NCI-H1092 (cell line): ENCODE data around the gene MIDN.

Experiments
- DNase-seq: peaks from one replicate; lab custom pipeline; 2025; lab: John Stamatoyannopoulos, UW

MIDN gene

GRCh38 chr19:1233115-1233667 lies 15.2 kb upstream of the MIDN start:
- no peak for DNase-seq

DNA sequence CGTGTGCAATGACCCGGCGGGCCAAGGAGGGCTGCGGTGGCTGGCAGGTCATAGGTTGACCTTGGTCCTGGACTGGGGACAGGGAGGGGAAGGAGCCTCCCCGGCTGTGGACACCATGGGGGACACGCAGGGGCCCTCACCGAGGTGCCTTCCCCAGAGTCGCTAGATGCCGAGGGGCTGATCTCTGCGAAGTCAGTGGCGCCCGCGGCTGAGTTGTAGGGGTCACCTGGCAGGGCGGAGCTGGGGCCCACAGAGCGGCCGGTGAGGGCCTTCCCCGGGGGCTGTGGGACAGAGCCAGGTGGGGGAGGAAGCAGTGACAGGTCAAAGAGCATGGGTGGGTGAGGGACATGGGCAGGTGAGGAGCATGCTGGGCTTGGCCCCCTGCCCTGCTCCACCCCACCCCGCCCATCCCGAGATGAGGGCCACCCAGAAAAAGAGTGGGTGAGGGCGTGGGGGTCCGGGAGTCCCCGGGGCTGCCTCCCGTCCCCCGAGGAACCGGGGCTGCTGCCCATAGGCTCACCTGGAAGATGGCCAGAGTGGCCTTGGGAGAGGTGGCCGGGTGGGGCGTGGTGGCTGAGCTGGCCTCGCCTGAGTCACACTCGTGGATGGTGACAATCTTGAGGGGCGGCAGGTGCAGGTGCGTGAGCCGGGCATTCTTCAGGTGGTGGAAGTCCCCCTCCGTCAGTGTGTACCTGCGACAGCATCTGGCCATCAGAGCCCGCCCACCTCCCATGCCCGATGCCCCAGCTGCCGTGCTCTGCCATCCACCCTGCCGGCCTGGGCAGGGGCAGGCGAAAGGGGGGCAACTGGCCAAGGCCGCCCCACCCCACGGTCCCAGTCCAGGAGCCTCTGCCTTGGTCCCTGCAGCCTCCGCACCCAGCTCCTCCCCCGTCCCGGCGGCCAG lies 14.1 kb upstream of the MIDN start:
- no peak for DNase-seq

DNA sequence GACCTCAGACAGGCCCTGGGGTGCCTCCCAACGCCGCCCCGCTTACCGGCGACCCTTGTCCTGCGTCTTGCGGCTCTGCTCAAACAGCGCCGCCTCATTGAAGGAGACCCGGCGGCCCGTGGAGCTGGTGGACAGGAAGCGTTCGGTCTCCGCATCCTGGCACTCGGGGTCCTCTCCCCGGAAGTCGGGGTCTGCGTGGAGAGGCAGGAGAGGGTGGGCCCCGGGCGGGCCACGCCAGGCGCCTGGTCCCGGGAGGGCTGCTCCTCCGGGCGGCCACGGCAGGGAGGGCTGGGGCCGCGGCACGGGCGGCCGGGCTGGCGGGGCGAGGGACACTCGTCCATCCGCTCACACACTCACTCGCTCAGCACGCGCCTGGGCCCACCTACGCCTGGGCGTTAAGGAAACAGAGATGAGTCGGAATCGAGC lies 13.4 kb upstream of the MIDN start:
- no peak for DNase-seq

GRCh38 chr19:1235625-1236538 lies 12.5 kb upstream of the MIDN start:
- no peak for DNase-seq

- no peak for DNase-seq
Observed at GRCh38 chr19:1236576-1236975, 11.8 kb upstream of the MIDN start.

DNA sequence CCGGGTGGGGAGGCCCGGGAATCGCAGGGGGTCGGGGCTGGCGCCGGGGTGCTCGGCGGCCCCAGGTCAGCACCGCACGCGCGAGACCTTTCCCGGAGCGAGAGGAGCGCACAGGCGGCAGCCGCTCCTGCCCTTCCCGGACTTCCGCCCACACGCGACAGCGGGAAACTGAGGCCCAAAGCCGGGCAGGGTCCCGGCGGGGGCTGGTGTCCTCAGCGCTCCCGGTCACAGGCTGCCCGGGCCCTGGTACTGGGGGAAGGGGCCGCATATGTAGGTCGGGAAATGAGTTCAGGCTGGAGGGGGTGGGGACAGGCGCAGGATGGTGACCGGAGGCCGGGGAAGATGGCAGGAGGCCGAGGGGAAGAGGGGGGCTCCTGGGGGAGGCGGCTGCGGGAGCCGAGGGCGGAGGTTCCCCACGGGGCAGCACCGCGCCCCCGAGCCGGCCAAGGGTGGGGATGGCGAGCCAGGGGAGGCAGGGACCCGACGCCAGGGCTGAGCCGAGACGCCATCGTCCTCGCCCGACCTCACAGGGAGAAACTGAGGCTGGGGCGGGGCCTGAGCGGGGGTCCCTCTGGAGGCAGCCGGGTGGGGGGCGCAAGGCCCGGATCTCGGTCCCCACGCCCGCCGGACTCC lies 11.2 kb upstream of the MIDN start:
- no peak for DNase-seq

- no peak for DNase-seq
Observed at GRCh38 chr19:1237754-1238368, 10.5 kb upstream of the MIDN start, which contains the start of gene CBARP. TSS of gene CBARP (minus strand) at chr19:1238005. CDS start at chr19:1236100, 1,905 bp downstream.

- DNase-seq = no peak
Observed at GRCh38 chr19:1238369-1239303, 9.7 kb upstream of the MIDN start.

DNA sequence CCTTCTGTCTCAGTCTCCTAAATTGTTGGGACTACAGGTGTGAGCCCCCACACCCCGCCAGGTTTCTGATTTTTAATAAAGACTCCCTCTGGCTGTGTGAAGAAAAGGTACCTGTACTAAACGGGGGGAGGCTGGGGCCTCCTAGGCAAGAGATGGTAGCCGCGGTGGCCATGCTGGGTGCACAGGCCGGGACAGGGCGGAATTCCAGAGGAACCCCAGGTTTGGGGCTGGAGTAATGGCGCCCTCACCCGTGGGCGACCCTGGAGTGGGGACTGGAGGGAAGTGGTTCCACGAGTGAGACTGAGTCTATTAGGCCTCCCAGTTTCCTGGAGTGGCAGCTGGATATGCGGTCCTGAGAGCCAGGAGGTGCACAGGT lies 9.0 kb upstream of the MIDN start:
- no peak for DNase-seq

GRCh38 chr19:1239796-1240737 lies 8.3 kb upstream of the MIDN start:
- DNase-seq = peak; percentile 85

DNA sequence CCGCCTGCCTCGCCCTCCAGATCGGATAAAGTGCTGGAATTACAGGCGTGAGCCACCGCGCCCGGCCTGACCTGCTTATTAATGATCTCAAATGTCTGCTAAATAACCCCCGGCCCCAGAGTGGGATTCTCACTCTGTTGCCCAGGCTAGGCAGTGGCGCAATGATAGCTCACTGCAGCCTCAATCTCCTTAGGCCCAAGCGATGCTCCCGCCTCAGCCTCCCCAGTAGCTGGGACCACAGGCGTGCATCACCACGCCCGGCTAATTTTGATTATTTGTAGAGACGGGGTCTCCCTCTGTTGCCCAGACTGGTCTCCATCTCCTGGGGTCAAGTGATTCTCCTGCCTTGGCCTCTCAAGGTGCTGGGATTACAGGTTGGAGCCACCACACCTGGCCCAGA lies 7.5 kb upstream of the MIDN start:
- DNase-seq = no peak

DNA sequence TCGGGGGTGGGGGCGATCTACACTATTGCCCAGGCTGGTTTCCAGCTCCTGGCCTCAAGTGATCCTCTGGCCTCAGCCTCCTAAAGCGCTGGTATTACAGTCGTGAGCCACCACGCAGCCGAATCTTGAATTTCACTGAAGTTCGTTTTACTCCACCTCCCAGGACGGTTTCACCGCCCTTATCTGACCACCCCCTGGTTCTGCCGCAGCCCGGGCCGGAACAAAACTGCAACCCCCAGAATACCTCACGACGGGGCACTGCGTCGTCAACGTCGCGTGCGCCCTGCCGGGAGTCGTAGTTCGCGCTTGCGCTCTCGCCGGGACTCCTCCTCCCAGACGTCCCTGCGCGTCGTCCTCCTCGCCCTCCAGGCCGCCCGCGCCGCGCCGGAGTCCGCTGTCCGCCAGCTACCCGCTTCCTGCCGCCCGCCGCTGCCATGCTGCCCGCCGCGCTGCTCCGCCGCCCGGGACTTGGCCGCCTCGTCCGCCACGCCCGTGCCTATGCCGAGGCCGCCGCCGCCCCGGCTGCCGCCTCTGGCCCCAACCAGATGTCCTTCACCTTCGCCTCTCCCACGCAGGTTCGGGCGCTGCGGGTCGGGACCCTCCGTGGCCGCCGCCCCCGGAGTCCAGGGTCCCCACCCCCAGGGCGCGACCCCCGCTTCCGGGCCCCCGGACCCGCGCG lies 6.8 kb upstream of the MIDN start, which contains the start of gene ATP5F1D:
Gene ATP5F1D, plus strand, starts transcription at position 335 of the 679 bp plus-strand sequence. Its CDS starts 100 bp downstream, at position 435.
- peak; percentile 87 for DNase-seq

- peak; percentile 60 for DNase-seq
Observed at GRCh38 chr19:1243768-1244692, 4.4 kb upstream of the MIDN start.

DNA sequence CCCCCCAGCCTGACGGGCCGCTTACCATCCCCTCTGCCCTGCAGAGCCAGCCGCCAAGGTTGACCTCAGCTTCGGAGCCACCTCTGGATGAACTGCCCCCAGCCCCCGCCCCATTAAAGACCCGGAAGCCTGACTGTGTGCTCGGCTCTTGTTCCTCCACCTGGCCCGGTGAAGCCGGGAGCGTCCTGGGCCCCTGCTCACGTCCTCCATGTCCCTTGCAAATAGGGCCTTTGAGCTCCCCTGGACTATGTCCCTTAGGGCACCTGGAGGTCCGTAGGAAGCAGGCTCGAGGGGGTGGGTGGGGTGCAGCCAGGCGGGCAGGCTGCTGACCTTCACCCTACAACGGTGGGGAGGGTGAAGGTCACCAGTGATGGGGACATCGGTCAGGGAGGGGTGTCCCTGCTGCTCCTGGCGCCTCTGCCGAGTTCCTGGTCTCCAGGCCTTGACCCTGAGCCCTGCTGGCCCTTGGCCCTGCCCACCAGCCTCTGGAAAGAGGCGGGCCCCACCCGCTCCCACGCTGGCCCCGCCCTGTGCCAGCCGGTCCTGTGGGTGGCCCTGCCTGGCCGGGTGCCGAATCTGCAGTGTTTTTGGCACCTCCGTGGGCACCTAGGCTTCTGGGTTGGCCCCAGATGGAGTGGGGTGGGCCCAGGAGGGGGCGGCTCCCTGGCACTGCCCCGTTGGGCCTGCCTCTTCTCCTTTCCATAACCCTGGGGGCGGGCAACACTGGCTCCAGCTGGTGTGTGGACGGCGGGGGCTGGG lies 3.5 kb upstream of the MIDN start:
- DNase-seq = no peak

- DNase-seq = no peak
Observed at GRCh38 chr19:1245494-1246264, 2.7 kb upstream of the MIDN start.
